ENCODE results near the gene JADE1.
A peak's percentile ranks its signal among the peaks of the same experiment; 100 is the strongest.

Gene JADE1

DNA sequence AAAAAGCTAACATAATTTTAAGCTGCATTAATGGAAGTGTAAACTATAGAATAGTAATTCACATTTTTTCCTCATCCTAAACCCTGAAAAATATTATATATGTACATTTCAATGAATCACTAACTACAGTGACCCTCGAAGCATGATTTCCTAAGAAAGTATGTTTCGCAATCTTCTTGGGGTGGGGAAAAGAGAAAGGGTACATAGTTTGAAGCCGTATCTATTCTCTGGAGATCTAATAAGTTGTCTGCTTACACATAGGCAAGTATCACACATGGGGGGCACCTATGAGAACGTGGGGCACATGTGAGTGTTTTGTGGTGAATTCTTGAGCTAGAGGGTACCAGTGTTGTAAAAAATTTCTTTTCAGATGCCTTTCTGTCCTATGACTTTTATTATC is 71.2 kb downstream of the JADE1 start:
- DNase-seq (ENCODE audit: low read depth), result peak; percentile 32
- TF ChIP-seq, protein P1, sequence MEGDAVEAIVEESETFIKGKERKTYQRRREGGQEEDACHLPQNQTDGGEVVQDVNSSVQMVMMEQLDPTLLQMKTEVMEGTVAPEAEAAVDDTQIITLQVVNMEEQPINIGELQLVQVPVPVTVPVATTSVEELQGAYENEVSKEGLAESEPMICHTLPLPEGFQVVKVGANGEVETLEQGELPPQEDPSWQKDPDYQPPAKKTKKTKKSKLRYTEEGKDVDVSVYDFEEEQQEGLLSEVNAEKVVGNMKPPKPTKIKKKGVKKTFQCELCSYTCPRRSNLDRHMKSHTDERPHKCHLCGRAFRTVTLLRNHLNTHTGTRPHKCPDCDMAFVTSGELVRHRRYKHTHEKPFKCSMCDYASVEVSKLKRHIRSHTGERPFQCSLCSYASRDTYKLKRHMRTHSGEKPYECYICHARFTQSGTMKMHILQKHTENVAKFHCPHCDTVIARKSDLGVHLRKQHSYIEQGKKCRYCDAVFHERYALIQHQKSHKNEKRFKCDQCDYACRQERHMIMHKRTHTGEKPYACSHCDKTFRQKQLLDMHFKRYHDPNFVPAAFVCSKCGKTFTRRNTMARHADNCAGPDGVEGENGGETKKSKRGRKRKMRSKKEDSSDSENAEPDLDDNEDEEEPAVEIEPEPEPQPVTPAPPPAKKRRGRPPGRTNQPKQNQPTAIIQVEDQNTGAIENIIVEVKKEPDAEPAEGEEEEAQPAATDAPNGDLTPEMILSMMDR (IDR thresholded peaks at IDR 0.05; ENCODE audit: low read length, missing control alignments), result no peak
- no peak overlapping the region for H3K4me3 ChIP-seq (replicated peaks; ENCODE audit: low read depth, low read length)

- TF ChIP-seq, protein P1 (IDR thresholded peaks at IDR 0.05; ENCODE audit: low read length, missing control alignments), result no peak
- no peak for DNase-seq (ENCODE audit: low read depth)
- no peak overlapping the region for H3K4me3 ChIP-seq (replicated peaks; ENCODE audit: low read depth, low read length)
Measured at GRCh38 chr4:128904821-128905220, 95.3 kb downstream of the JADE1 start.

- no peak overlapping the region for H3K4me3 ChIP-seq (replicated peaks; ENCODE audit: low read depth, low read length)
- TF ChIP-seq, protein P1 (IDR thresholded peaks at IDR 0.05; ENCODE audit: low read length, missing control alignments), result no peak
- DNase-seq (ENCODE audit: low read depth), result no peak
Measured at GRCh38 chr4:128906581-128906980, 97.1 kb downstream of the JADE1 start.

DNA sequence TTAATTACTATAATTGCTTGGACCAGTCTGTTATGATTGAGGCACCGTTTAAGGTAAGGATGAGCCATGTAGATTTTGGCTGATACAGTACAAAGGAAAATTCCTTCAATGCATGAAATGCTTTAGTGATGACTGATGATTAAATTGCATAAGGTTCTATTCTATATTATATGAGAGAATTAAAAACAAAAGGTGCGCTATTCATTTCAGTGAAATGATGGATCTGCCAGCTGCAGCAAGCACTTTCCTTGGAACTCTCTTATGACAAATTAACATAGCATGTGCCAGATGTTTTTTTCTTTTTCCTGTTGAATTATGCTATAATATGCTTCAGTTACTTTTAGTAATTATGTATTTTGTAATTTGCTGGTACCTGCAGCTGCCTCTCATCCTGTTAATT is 98.5 kb downstream of the JADE1 start:
- TF ChIP-seq, protein P1 (IDR thresholded peaks at IDR 0.05; ENCODE audit: low read length, missing control alignments), result no peak

GRCh38 chr4:128908735-128909134 is 99.2 kb downstream of the JADE1 start:
- DNase-seq (ENCODE audit: low read depth), result no peak
- TF ChIP-seq, protein P1 (IDR thresholded peaks at IDR 0.05; ENCODE audit: low read length, missing control alignments), result no peak

More for the DNA sequence above, 98.5 kb downstream of the JADE1 start:
- DNase-seq (ENCODE audit: low read depth), result no peak
- H3K4me3 ChIP-seq (replicated peaks; ENCODE audit: low read depth, low read length), result no peak overlapping the region

DNA sequence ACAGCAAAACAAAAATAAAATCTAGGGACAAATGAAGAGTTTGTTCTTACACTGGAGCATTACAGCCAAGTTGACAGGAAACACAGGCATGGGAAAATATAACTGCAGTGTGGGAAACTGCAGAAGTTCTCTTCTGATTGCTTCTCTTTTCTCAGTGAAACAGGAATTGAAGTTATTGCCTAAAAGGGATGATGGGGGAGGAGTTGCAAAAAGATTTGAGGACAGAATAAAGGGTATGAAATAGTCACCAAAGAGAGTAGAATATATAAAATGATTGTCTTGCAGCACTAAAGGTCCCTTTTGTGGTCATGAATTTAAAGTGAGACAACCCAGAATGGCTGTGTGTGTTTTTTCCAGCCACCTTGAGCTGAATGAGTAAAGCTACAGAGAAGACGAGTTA is 103.7 kb downstream of the JADE1 start:
- TF ChIP-seq, protein P1 (IDR thresholded peaks at IDR 0.05; ENCODE audit: low read length, missing control alignments), result no peak

More at GRCh38 chr4:128908735-128909134, 99.2 kb downstream of the JADE1 start:
- H3K4me3 ChIP-seq (replicated peaks; ENCODE audit: low read depth, low read length), result no peak overlapping the region

GRCh38 chr4:128915544-128915943 is 106.0 kb downstream of the JADE1 start:
- TF ChIP-seq, protein P1 (IDR thresholded peaks at IDR 0.05; ENCODE audit: low read length, missing control alignments), result no peak
- no peak for DNase-seq (ENCODE audit: low read depth)
- H3K4me3 ChIP-seq (replicated peaks; ENCODE audit: low read depth, low read length), result no peak overlapping the region

More for the DNA sequence above, 103.7 kb downstream of the JADE1 start:
- DNase-seq (ENCODE audit: low read depth), result no peak
- no peak overlapping the region for H3K4me3 ChIP-seq (replicated peaks; ENCODE audit: low read depth, low read length)

Measured in fibroblast of pulmonary artery (primary cell).